ENCODE measurements around the gene ZBP1.

Gene ZBP1

GRCh38 chr20:57576617-57577550 lies 43.3 kb downstream of the ZBP1 start:
- WGBS, 2 donors (ENCODE audit: extremely low coverage in 2 of 2, insufficient read length in 2 of 2, insufficient replicate concordance in 1 of 2) = 100% methylated on average over 3 of the region's 6 CpGs; no CpG with 5 or more reads in 1 of the 2 donors
- Histone ChIP-seq H2AK5ac (ENCODE audit: low read depth, low read length) (no peak overlapping the region), H2BK12ac (ENCODE audit: low read length) (no peak overlapping the region), H3K4me3 (ENCODE audit: low read length in 2 of 2) (no peak overlapping the region), H3K14ac (ENCODE audit: low read length) (no peak overlapping the region), H3K23ac (ENCODE audit: low read depth, low read length, poor library complexity) (no peak overlapping the region), H3K27me3 (ENCODE audit: control insufficient read depth in 3 of 3, insufficient read depth in 3 of 3, low read depth in 1 of 3, low read length in 3 of 3) (peaks cover 0 to 49% (median 0%) of the 10 kb centered on the region in 3 experiments), H3K4me2 (ENCODE audit: insufficient read depth, low read length, poor library complexity, severe bottlenecking) (no peak overlapping the region), H4K91ac (ENCODE audit: low read depth, low read length, poor library complexity) (no peak overlapping the region), H3K27ac (replicated peaks; ENCODE audit: low read length) (no peak overlapping the region), H2AFZ (ENCODE audit: low read length) (no peak overlapping the region), H3K18ac (ENCODE audit: low read length) (no peak overlapping the region), H3K4ac (ENCODE audit: low read length) (no peak overlapping the region), H3K36me3 (replicated peaks in 1 of 2; ENCODE audit: control insufficient read depth in 2 of 2, insufficient read depth in 2 of 2, low read length in 2 of 2) (no peaks in the 10 kb centered on the region), H4K8ac (ENCODE audit: low read depth, low read length) (no peak overlapping the region), H2BK15ac (ENCODE audit: low read length) (no peak overlapping the region), H2BK5ac (ENCODE audit: low read length) (no peak overlapping the region), H3K9me3 (replicated peaks in 1 of 2; ENCODE audit: control insufficient read depth in 2 of 2, insufficient read depth in 1 of 2, low read depth in 1 of 2, low read length in 2 of 2) (no peaks in the 10 kb centered on the region), H3K79me1 (ENCODE audit: low read depth, low read length) (no peaks in the 10 kb centered on the region), H3K4me1 (ENCODE audit: control insufficient read depth in 2 of 2, insufficient read depth in 1 of 2, low read depth in 1 of 2, low read length in 2 of 2) (peaks cover 0 to 4% of the 10 kb centered on the region in 2 donors), H3K9ac (ENCODE audit: low read depth, low read length, poor library complexity) (no peak overlapping the region), H2BK120ac (ENCODE audit: low read depth, low read length) (no peak overlapping the region)
- no peak for DNase-seq (ENCODE audit: low spot score)

GRCh38 chr20:57576002-57576401 lies 44.2 kb downstream of the ZBP1 start:
- no peak overlapping the region for H2AFZ ChIP-seq (ENCODE audit: low read length)
- no peak overlapping the region for H3K4ac ChIP-seq (ENCODE audit: low read length)
- no peak overlapping the region for H4K8ac ChIP-seq (ENCODE audit: low read depth, low read length)
- H2AK5ac ChIP-seq (ENCODE audit: low read depth, low read length) = no peak overlapping the region
- H3K23ac ChIP-seq (ENCODE audit: low read depth, low read length, poor library complexity) = no peak overlapping the region
- H3K4me2 ChIP-seq (ENCODE audit: insufficient read depth, low read length, poor library complexity, severe bottlenecking) = no peak overlapping the region
- peaks cover 0 to 4% of the 10 kb centered on the region in 2 donors for H3K4me1 ChIP-seq (ENCODE audit: control insufficient read depth in 2 of 2, insufficient read depth in 1 of 2, low read depth in 1 of 2, low read length in 2 of 2)
- no peak overlapping the region for H4K91ac ChIP-seq (ENCODE audit: low read depth, low read length, poor library complexity)
- no peak overlapping the region for H2BK12ac ChIP-seq (ENCODE audit: low read length)
- H3K79me1 ChIP-seq (ENCODE audit: low read depth, low read length) = no peaks in the 10 kb centered on the region
- H3K14ac ChIP-seq (ENCODE audit: low read length) = no peak overlapping the region
- H2BK120ac ChIP-seq (ENCODE audit: low read depth, low read length) = no peak overlapping the region
- H3K36me3 ChIP-seq (replicated peaks in 1 of 2; ENCODE audit: control insufficient read depth in 2 of 2, insufficient read depth in 2 of 2, low read length in 2 of 2) = no peaks in the 10 kb centered on the region
- H2BK5ac ChIP-seq (ENCODE audit: low read length) = no peak overlapping the region
- no peaks in the 10 kb centered on the region for H3K9me3 ChIP-seq (replicated peaks in 1 of 2; ENCODE audit: control insufficient read depth in 2 of 2, insufficient read depth in 1 of 2, low read depth in 1 of 2, low read length in 2 of 2)
- H3K4me3 ChIP-seq (ENCODE audit: low read length in 2 of 2) = no peak overlapping the region
- WGBS, 2 donors (ENCODE audit: extremely low coverage in 2 of 2, insufficient read length in 2 of 2, insufficient replicate concordance in 1 of 2) = no CpG with 5 or more reads among the region's 2 CpGs
- peaks cover 0 to 40% (median 0%) of the 10 kb centered on the region in 3 experiments for H3K27me3 ChIP-seq (ENCODE audit: control insufficient read depth in 3 of 3, insufficient read depth in 3 of 3, low read depth in 1 of 3, low read length in 3 of 3)
- DNase-seq (ENCODE audit: low spot score) = no peak
- H3K18ac ChIP-seq (ENCODE audit: low read length) = no peak overlapping the region
- H2BK15ac ChIP-seq (ENCODE audit: low read length) = no peak overlapping the region
- H3K9ac ChIP-seq (ENCODE audit: low read depth, low read length, poor library complexity) = no peak overlapping the region
- H3K27ac ChIP-seq (replicated peaks; ENCODE audit: low read length) = no peak overlapping the region

- Histone ChIP-seq H2BK12ac (ENCODE audit: low read length) (no peak overlapping the region), H3K23ac (ENCODE audit: low read depth, low read length, poor library complexity) (no peak overlapping the region), H3K4ac (ENCODE audit: low read length) (no peak overlapping the region), H3K18ac (ENCODE audit: low read length) (no peak overlapping the region), H3K4me1 (ENCODE audit: control insufficient read depth in 2 of 2, insufficient read depth in 1 of 2, low read depth in 1 of 2, low read length in 2 of 2) (peaks cover 0 to 3% of the 10 kb centered on the region in 2 donors), H2BK120ac (ENCODE audit: low read depth, low read length) (no peak overlapping the region), H3K9ac (ENCODE audit: low read depth, low read length, poor library complexity) (no peak overlapping the region), H4K91ac (ENCODE audit: low read depth, low read length, poor library complexity) (no peak overlapping the region), H4K8ac (ENCODE audit: low read depth, low read length) (no peak overlapping the region), H2AK5ac (ENCODE audit: low read depth, low read length) (no peak overlapping the region), H3K14ac (ENCODE audit: low read length) (no peak overlapping the region), H3K4me2 (ENCODE audit: insufficient read depth, low read length, poor library complexity, severe bottlenecking) (no peak overlapping the region), H2BK15ac (ENCODE audit: low read length) (no peak overlapping the region), H2AFZ (ENCODE audit: low read length) (no peak overlapping the region), H3K36me3 (replicated peaks in 1 of 2; ENCODE audit: control insufficient read depth in 2 of 2, insufficient read depth in 2 of 2, low read length in 2 of 2) (no peaks in the 10 kb centered on the region), H3K27ac (replicated peaks; ENCODE audit: low read length) (no peak overlapping the region), H3K27me3 (ENCODE audit: control insufficient read depth in 3 of 3, insufficient read depth in 3 of 3, low read depth in 1 of 3, low read length in 3 of 3) (peaks cover 0 to 33% (median 0%) of the 10 kb centered on the region in 3 experiments), H3K4me3 (ENCODE audit: low read length in 2 of 2) (no peak overlapping the region), H3K9me3 (replicated peaks in 1 of 2; ENCODE audit: control insufficient read depth in 2 of 2, insufficient read depth in 1 of 2, low read depth in 1 of 2, low read length in 2 of 2) (no peaks in the 10 kb centered on the region), H3K79me1 (ENCODE audit: low read depth, low read length) (no peaks in the 10 kb centered on the region), H2BK5ac (ENCODE audit: low read length) (no peak overlapping the region)
- no peak for DNase-seq (ENCODE audit: low spot score)
These were observed 45.3 kb downstream of the ZBP1 start for GRCh38 chr20:57574954-57575353.

- Histone ChIP-seq H3K9ac (ENCODE audit: low read depth, low read length, poor library complexity) (no peak overlapping the region), H2BK15ac (ENCODE audit: low read length) (no peak overlapping the region), H3K79me1 (ENCODE audit: low read depth, low read length) (no peaks in the 10 kb centered on the region), H3K9me3 (replicated peaks in 1 of 2; ENCODE audit: control insufficient read depth in 2 of 2, insufficient read depth in 1 of 2, low read depth in 1 of 2, low read length in 2 of 2) (no peaks in the 10 kb centered on the region), H2BK5ac (ENCODE audit: low read length) (no peak overlapping the region), H2BK12ac (ENCODE audit: low read length) (no peak overlapping the region), H2BK120ac (ENCODE audit: low read depth, low read length) (no peak overlapping the region), H3K4me3 (ENCODE audit: low read length in 2 of 2) (no peak overlapping the region), H3K4me2 (ENCODE audit: insufficient read depth, low read length, poor library complexity, severe bottlenecking) (no peak overlapping the region), H3K36me3 (replicated peaks in 1 of 2; ENCODE audit: control insufficient read depth in 2 of 2, insufficient read depth in 2 of 2, low read length in 2 of 2) (no peaks in the 10 kb centered on the region), H2AK5ac (ENCODE audit: low read depth, low read length) (no peak overlapping the region), H3K4ac (ENCODE audit: low read length) (no peak overlapping the region), H4K8ac (ENCODE audit: low read depth, low read length) (no peak overlapping the region), H3K4me1 (ENCODE audit: control insufficient read depth in 2 of 2, insufficient read depth in 1 of 2, low read depth in 1 of 2, low read length in 2 of 2) (peaks cover 0 to 3% of the 10 kb centered on the region in 2 donors), H3K27me3 (ENCODE audit: control insufficient read depth in 3 of 3, insufficient read depth in 3 of 3, low read depth in 1 of 3, low read length in 3 of 3) (peaks cover 0 to 29% (median 0%) of the 10 kb centered on the region in 3 experiments), H3K18ac (ENCODE audit: low read length) (no peak overlapping the region), H4K91ac (ENCODE audit: low read depth, low read length, poor library complexity) (no peak overlapping the region), H2AFZ (ENCODE audit: low read length) (no peak overlapping the region), H3K23ac (ENCODE audit: low read depth, low read length, poor library complexity) (no peak overlapping the region), H3K14ac (ENCODE audit: low read length) (no peak overlapping the region), H3K27ac (replicated peaks; ENCODE audit: low read length) (no peak overlapping the region)
- DNase-seq (ENCODE audit: low spot score) = no peak
- no CpG with 5 or more reads among the region's 5 CpGs for WGBS, 2 donors (ENCODE audit: extremely low coverage in 2 of 2, insufficient read length in 2 of 2, insufficient replicate concordance in 1 of 2)
These were observed 46.3 kb downstream of the ZBP1 start for GRCh38 chr20:57573894-57574293.

Measured in neuronal stem cell (in vitro differentiated cells).